GM12864 (cell line): ENCODE measurements around the gene CDH18.

ENCODE experiments used
- DNase-seq: peaks from one replicate; pipeline ENCODE4 v3.0.0-alpha.2; 2011; ENCODE audit warnings: low read depth
- H3K4me3 ChIP-seq: 2 replicates; pipeline ENCODE4 v1.5.1; 2011; ENCODE audit warnings: mild to moderate bottlenecking, low read depth, low read length, control low read depth
- CTCF ChIP-seq: IDR thresholded peaks from 2 replicates; pipeline ENCODE4 v1.5.1; 2011; ENCODE audit warnings: low read depth, mild to moderate bottlenecking, moderate library complexity, low read length, control low read depth, inconsistent platforms; ENCODE audit errors: missing control alignments

CDH18 gene

GRCh38 chr5:19917588-19918122 lies 70.3 kb downstream of the CDH18 start:
- no peak overlapping the region for H3K4me3 ChIP-seq
- DNase-seq = no peak
- no peak for TF ChIP-seq CTCF

- TF ChIP-seq CTCF = no peak
- no peak for DNase-seq
- H3K4me3 ChIP-seq = no peak overlapping the region
Observed at GRCh38 chr5:19910136-19910535, 77.9 kb downstream of the CDH18 start.

- no peak for TF ChIP-seq CTCF
- no peak overlapping the region for H3K4me3 ChIP-seq
- no peak for DNase-seq
Observed at GRCh38 chr5:19904766-19905165, 83.2 kb downstream of the CDH18 start.

GRCh38 chr5:19903611-19904010 lies 84.4 kb downstream of the CDH18 start:
- no peak overlapping the region for H3K4me3 ChIP-seq
- no peak for TF ChIP-seq CTCF
- no peak for DNase-seq

- no peak for DNase-seq
- no peak for TF ChIP-seq CTCF
- H3K4me3 ChIP-seq = no peak overlapping the region
Observed at GRCh38 chr5:19902316-19902934, 85.6 kb downstream of the CDH18 start.

- TF ChIP-seq CTCF = no peak
- no peak overlapping the region for H3K4me3 ChIP-seq
- no peak for DNase-seq
Observed at GRCh38 chr5:19900269-19900668, 87.7 kb downstream of the CDH18 start.

GRCh38 chr5:19891658-19892057 lies 96.3 kb downstream of the CDH18 start:
- no peak for TF ChIP-seq CTCF
- no peak for DNase-seq
- no peak overlapping the region for H3K4me3 ChIP-seq
